ENCODE data around the gene NPW. TPM values are rescaled to one million over a fixed set of nuclear protein-coding genes. Genes with fewer than 3 reads are reported as not detected.

Gene NPW
- total and polyA plus RNA-seq, 11 donors, result 0.19 to 0.69 TPM; not detected in 9

DNA sequence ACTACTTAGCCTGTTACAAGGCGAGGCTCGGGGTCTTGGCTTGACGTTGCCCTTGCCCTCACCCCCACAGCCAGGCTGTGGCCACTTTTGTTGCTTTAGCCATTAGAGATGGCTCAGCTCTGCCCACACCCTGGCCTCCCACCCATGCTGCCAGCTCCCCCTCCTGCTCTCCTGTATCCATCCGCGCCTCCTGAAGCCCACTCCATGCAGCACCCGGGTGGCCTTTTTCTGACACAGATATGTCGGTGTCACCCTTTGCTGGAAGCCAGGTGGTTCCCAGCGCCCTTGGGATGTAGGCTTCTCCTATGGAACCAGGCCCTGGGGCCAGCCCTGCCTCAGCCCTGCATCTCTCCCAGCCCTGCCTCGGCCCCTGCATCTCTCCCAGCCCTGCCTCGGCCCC, 37.9 kb downstream of the NPW start:
- Histone ChIP-seq H3K36me3 (peaks cover 0 to 87% (median 69%) of the 10 kb centered on the region in 9 donors), H3K9me3 (no peaks in the 10 kb centered on the region), H3K4me1 (no peaks in the 10 kb centered on the region), H3K4me3 (no peak overlapping the region), H3K27ac (no peak overlapping the region), H3K27me3 (no peaks in the 10 kb centered on the region)
- intact Hi-C loops (cut with DNase I), result loop anchor here in 3 of 10 donors (2.0 to 5.0 kb wide), 2 partner anchors 35 kb away; no protein-coding TSS in a partner anchor
- WGBS, 4 donors, result 81 to 93% (median 92%) methylated on average over 10 of the region's 10 CpGs
- ATAC-seq (no peak), DNase-seq (no peak)
- no peak for TF ChIP-seq POLR2A (IDR thresholded peaks at IDR 0.05)
- no peak for TF ChIP-seq CTCF (IDR thresholded peaks at IDR 0.05)

DNA sequence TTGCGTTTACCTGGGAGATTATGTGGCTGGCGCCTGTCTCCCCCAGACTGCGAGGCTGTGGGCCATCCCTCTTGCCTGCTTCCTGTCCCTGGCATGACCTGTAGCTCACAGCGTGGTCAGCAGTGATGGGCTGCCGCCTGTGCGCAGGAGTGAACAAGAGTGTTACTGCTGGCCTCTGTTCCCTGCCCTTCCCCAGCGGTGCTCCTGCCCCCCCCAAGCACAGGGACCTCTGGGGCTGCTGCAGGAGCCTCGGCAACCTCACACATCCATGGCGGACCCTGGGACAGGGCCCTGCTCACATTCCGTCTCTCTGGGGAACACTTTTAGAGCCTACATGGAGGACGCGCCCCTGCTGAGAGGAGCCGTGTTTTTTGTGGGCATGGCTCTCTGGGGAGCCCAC, 38.8 kb downstream of the NPW start:
- intact Hi-C loops (cut with DNase I), result loop anchor here in 2 of 10 donors (5.0 kb wide), 1 partner anchor 36 kb away; no protein-coding TSS in a partner anchor
- no peak for DNase-seq
- Histone ChIP-seq H3K9me3 (no peaks in the 10 kb centered on the region), H3K4me3 (no peak overlapping the region), H3K27me3 (no peaks in the 10 kb centered on the region), H3K36me3 (peaks cover 0 to 87% (median 69%) of the 10 kb centered on the region in 9 donors), H3K4me1 (no peaks in the 10 kb centered on the region), H3K27ac (no peak overlapping the region)
- no peak for TF ChIP-seq CTCF (IDR thresholded peaks at IDR 0.05)
- TF ChIP-seq POLR2A (IDR thresholded peaks at IDR 0.05), result no peak
- ATAC-seq, result no peak
- 90 to 91% (median 90%) methylated on average over 13 of the region's 13 CpGs for WGBS, 4 donors

DNA sequence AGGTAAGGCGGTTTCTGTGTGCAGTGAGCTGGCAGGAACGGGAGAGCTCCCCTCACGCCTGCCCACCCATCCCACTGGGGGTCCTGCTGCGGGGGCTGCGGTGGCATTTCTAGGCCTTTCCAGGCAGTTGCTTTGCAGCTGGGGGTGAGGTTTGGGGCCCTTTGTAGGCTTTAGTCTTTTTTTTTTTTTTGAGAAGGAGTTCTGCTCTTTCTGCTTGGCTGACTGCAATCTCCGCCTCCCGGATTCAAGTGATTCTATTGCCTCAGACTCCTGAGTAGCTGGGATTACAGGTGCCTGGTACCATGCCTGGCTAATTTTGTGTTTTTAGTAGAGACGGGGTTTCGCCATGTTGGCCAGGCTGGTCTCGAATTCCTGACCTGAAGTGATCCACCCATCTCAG, 39.3 kb downstream of the NPW start:
- Histone ChIP-seq H3K27me3 (no peaks in the 10 kb centered on the region), H3K27ac (no peak overlapping the region), H3K36me3 (peaks cover 0 to 87% (median 69%) of the 10 kb centered on the region in 9 donors), H3K4me1 (no peaks in the 10 kb centered on the region), H3K9me3 (no peaks in the 10 kb centered on the region), H3K4me3 (no peak overlapping the region)
- intact Hi-C loops (cut with DNase I), result loop anchor here in 2 of 10 donors (5.0 kb wide), 1 partner anchor 37 kb away; no protein-coding TSS in a partner anchor
- no peak for TF ChIP-seq CTCF (IDR thresholded peaks at IDR 0.05)
- no peak for TF ChIP-seq POLR2A (IDR thresholded peaks at IDR 0.05)
- WGBS, 4 donors, result 95 to 97% (median 96%) methylated on average over 10 of the region's 10 CpGs
- DNase-seq (no peak), ATAC-seq (peak in 1 of 4 donors; percentile 28)

GRCh38 chr16:2060346-2060745, 40.8 kb downstream of the NPW start:
- no peaks in the 10 kb centered on the region for H3K9me3 ChIP-seq
- no peak overlapping the region for H3K4me3 ChIP-seq
- no peak overlapping the region for H3K27ac ChIP-seq
- 87 to 93% (median 91%) methylated on average over 10 to 17 of the region's 17 CpGs for WGBS, 4 donors
- no peak for TF ChIP-seq CTCF (IDR thresholded peaks at IDR 0.05)
- TF ChIP-seq POLR2A (IDR thresholded peaks at IDR 0.05), result no peak
- H3K36me3 ChIP-seq, result peaks cover 0 to 87% (median 69%) of the 10 kb centered on the region in 9 donors
- DNase-seq (no peak), ATAC-seq (no peak)
- intact Hi-C loops (cut with DNase I), result no loop called here
- H3K27me3 ChIP-seq, result no peaks in the 10 kb centered on the region
- no peaks in the 10 kb centered on the region for H3K4me1 ChIP-seq

Measured in heart left ventricle (tissue), 16 donors.